Esophagus squamous epithelium (tissue), 4 donors: ENCODE data around the gene PANX2.

Source experiments
- CTCF ChIP-seq, 6 experiments: fragments of 450-650 bp in 4 of 6; fragments of 200-600 bp in 2 of 6; sonication (generic) in 2 of 6; IDR thresholded peaks; one replicate each; pipeline ENCODE4 v1.5.1; 2016 to 2019; ENCODE audit warnings: antibody characterized with exemption in 6 of 6, mild to moderate bottlenecking in 4 of 6, moderate library complexity in 4 of 6
- POLR2A ChIP-seq, 4 donors: fragments of 450-650 bp; IDR thresholded peaks; one replicate each; pipeline ENCODE4 v1.6.1; 2017; ENCODE audit warnings: antibody characterized with exemption in 4 of 4, mild to moderate bottlenecking in 4 of 4, moderate library complexity in 3 of 4

- TF ChIP-seq CTCF (IDR thresholded peaks at IDR 0.05) (no peak), POLR2A (IDR thresholded peaks at IDR 0.05) (no peak)
These were observed 38.0 kb downstream of the PANX2 start for GRCh38 chr22:50208430-50208938.
